H1 (cell line): Measurements from ENCODE around the gene ANXA2. TPM values are rescaled to one million over a fixed set of nuclear protein-coding genes. Genes with fewer than 3 reads are reported as not detected.

ENCODE experiments used
- E2F6 ChIP-seq: IDR thresholded peaks from 2 replicates; pipeline ENCODE4 v1.6.1; 2012; ENCODE audit warnings: inconsistent platforms
- EGR1 ChIP-seq: IDR thresholded peaks from 2 replicates; pipeline ENCODE4 v1.6.1; 2011; ENCODE audit warnings: low read depth, low read length, borderline replicate concordance
- SUZ12 ChIP-seq: fragments of 200-600 bp; sonication (generic); IDR thresholded peaks from 2 replicates; pipeline ENCODE4 v1.6.1; 2012; ENCODE audit warnings: mild to moderate bottlenecking, inconsistent platforms, low read length, moderate library complexity, mixed read lengths
- YY1 ChIP-seq: IDR thresholded peaks from 2 replicates; pipeline ENCODE4 v1.6.1; 2011; ENCODE audit warnings: low read depth, mild to moderate bottlenecking, low read length
- polyA plus RNA-seq, 7 experiments: library from polyadenylated mRNA; depleted of rRNA in 3 of 7; stranded (reverse) in 5 of 7; unstranded in 2 of 7; fragments of >200 nt in 5 of 7; fragments of 200-250 nt in 2 of 7; gene quantifications; 1 replicate in 5 of 7; 2 replicates in 1 of 7; 4 replicates in 1 of 7; pipeline versions ENCODE4 v1.2.1 to v1.2.3, GENCODE V29; 2011 to 2013; ENCODE audit warnings: missing spikeins in 2 of 7, mixed read lengths in 2 of 7
- total RNA-seq: library from RNA; stranded (reverse); fragmentation: NEBNext Ultra II Directional; extraction: Animal tissue kit (Norgen Biotek cat#: 25700); gene quantifications from 2 replicates; pipeline ENCODE4 v1.2.1, GENCODE V29; 2021

The ANXA2 gene
- total and polyA plus RNA-seq, 2 of the 8 experiments (the other 6 are each of a cell fraction or from before 2014, with no cell fraction given), result 178 to 217 TPM

- TF ChIP-seq SUZ12 (no peak), E2F6 (no peak), EGR1 (no peak), YY1 (no peak)
Observed at GRCh38 chr15:60370105-60370868, 27.5 kb downstream of the ANXA2 start (continued).
